ENCODE results near the gene MRGPRD. TPM values are rescaled to one million over a fixed set of nuclear protein-coding genes. Genes with fewer than 3 reads are reported as not detected.

MRGPRD gene
- total RNA-seq, 1 experiment from 2014 or later, result not detected

DNA sequence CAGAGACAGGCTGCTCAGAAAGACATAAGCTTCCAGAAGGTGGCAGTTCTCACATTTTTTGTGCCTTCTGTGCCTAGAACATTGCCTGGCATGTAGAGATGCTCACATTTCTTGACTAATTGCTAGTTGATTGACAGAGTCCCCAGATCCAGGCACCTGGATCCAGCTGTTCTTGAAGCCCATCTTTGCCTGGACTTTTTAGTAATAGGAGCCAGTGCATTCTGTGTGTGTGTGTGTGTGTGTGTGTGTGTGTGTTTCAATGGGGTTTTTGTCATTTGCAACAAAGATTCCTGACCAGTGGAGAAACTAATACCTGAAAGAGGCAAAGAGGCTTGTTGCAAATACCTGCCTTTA, 17.2 kb upstream of the MRGPRD start:
- H3K27ac ChIP-seq (ENCODE audit: low read depth, low read length), result no peak overlapping the region
- ATAC-seq (no peak), DNase-seq (ENCODE audit: low read depth, low spot score) (no peak)
- ChIA-PET RAD21 (ENCODE audit: low non-redundant PET in 1 of 2, low total read pairs in 2 of 2, uncharacterized antibody in 2 of 2, unreplicated experiment in 2 of 2) (no interaction called here), POLR2A (no interaction called here), CTCF (no interaction called here)
- no peak overlapping the region for H3K9ac ChIP-seq (ENCODE audit: low read length)
- TF ChIP-seq, protein P1, sequence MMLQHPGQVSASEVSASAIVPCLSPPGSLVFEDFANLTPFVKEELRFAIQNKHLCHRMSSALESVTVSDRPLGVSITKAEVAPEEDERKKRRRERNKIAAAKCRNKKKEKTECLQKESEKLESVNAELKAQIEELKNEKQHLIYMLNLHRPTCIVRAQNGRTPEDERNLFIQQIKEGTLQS (IDR thresholded peaks at IDR 0.05), result no peak
- no peak for TF ChIP-seq EZH2phosphoT487 (IDR thresholded peaks at IDR 0.05; ENCODE audit: borderline replicate concordance)
- TF ChIP-seq MAX (IDR thresholded peaks at IDR 0.05), result no peak
- TF ChIP-seq SIN3A (IDR thresholded peaks at IDR 0.05; ENCODE audit: low read depth), result no peak
- TF ChIP-seq ZFX (IDR thresholded peaks at IDR 0.05), result no peak
- TF ChIP-seq FOSL1 (IDR thresholded peaks at IDR 0.05; ENCODE audit: low read depth), result no peak
- H4K20me1 ChIP-seq (ENCODE audit: insufficient read depth), result no peaks in the 10 kb centered on the region
- no peaks in the 10 kb centered on the region for H3K36me3 ChIP-seq (ENCODE audit: control insufficient read depth in 1 of 2, insufficient read depth in 2 of 2, low read length in 2 of 2)
- no TSS peak for BruUV-seq (replicated peaks)
- H3K4me2 ChIP-seq (ENCODE audit: low read length), result no peak overlapping the region
- H3K9me2 ChIP-seq (ENCODE audit: insufficient read depth), result no peaks in the 10 kb centered on the region
- no peaks in the 10 kb centered on the region for H3K9me3 ChIP-seq (ENCODE audit: control insufficient read depth in 1 of 2, insufficient read depth in 1 of 2, low read depth in 1 of 2, low read length in 2 of 2)
- no peaks in the 10 kb centered on the region for H3K27me3 ChIP-seq (ENCODE audit: insufficient read depth, low read length)
- no peaks in the 10 kb centered on the region for H3K79me2 ChIP-seq (ENCODE audit: insufficient read depth, low read length)
- H3K4me3 ChIP-seq (replicated peaks in 1 of 2; ENCODE audit: low read depth in 1 of 2, low read length in 2 of 2), result no peak overlapping the region
- intact Hi-C loops (cut with micrococcal nuclease), result no loop called here
- H2AFZ ChIP-seq (ENCODE audit: low read depth, low read length, poor library complexity, severe bottlenecking), result no peak overlapping the region
- peaks cover 0 to 14% of the 10 kb centered on the region in 2 experiments; a peak in 2 of 4 replicates for H3K4me1 ChIP-seq (ENCODE audit: control insufficient read depth in 1 of 2, insufficient read depth in 2 of 2, low read length in 2 of 2)

DNA sequence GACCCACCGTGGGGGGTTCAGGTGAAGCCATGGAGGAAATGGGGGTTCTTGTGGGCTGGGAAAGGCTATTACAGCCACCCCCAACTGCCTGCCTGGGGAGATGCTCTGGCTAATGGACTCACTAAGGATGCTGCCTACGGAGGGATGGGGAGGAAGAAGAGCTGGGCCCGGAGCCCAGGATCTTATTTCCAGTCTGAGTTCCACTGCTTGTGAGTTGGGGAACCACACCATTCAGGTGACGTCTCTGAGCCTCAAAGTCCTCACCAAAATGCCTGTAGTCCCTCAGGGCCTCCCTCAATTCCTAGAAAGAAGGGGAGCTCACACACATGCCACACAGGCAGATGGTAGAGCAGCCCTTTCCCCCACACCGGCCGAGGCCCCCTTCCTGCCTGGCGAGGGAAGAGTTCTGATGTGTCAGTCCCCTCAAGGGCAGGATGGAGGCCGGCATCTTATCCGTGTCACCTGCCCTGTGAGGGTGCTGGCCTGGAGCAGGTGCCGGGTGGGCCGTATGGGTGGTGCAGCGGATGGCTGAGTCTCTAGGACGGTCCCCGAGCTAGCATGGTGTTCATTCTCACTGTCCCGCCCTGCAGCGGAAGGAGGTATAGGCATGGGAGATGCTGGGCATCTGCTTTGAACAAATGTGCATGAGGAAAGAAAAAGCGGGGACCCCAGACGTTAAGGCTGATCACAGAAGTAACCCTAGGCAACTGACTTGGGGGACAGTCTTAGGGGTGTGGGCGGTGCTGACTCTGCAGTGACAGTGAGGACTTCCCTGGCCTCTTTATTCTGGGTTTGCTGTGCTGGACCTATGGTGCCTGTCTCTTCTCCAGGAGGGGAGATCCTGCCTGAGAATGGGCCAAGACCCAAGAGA, 16.6 kb upstream of the MRGPRD start:
- BruUV-seq (replicated peaks), result no TSS peak
- Histone ChIP-seq H4K20me1 (ENCODE audit: insufficient read depth) (no peaks in the 10 kb centered on the region), H2AFZ (ENCODE audit: low read depth, low read length, poor library complexity, severe bottlenecking) (no peak overlapping the region), H3K4me1 (ENCODE audit: control insufficient read depth in 1 of 2, insufficient read depth in 2 of 2, low read length in 2 of 2) (peaks cover 0 to 14% of the 10 kb centered on the region in 2 experiments; a peak in 2 of 4 replicates), H3K4me3 (replicated peaks in 1 of 2; ENCODE audit: low read depth in 1 of 2, low read length in 2 of 2) (no peak overlapping the region), H3K9ac (ENCODE audit: low read length) (no peak overlapping the region), H3K36me3 (ENCODE audit: control insufficient read depth in 1 of 2, insufficient read depth in 2 of 2, low read length in 2 of 2) (no peaks in the 10 kb centered on the region), H3K9me3 (ENCODE audit: control insufficient read depth in 1 of 2, insufficient read depth in 1 of 2, low read depth in 1 of 2, low read length in 2 of 2) (no peaks in the 10 kb centered on the region), H3K27me3 (ENCODE audit: insufficient read depth, low read length) (no peaks in the 10 kb centered on the region), H3K27ac (ENCODE audit: low read depth, low read length) (no peak overlapping the region), H3K4me2 (ENCODE audit: low read length) (no peak overlapping the region), H3K79me2 (ENCODE audit: insufficient read depth, low read length) (no peaks in the 10 kb centered on the region), H3K9me2 (ENCODE audit: insufficient read depth) (no peaks in the 10 kb centered on the region)
- ATAC-seq, result no peak
- CTCF ChIA-PET, result no interaction called here
- TF ChIP-seq TCF7L2 (IDR thresholded peaks at IDR 0.05; ENCODE audit: borderline replicate concordance, extremely low read depth, insufficient read depth, insufficient read length), result no peak
- TF ChIP-seq POLR2AphosphoS5 (IDR thresholded peaks at IDR 0.05; ENCODE audit: low read depth, low read length), result no peak
- no peak for TF ChIP-seq SIN3A (IDR thresholded peaks at IDR 0.05; ENCODE audit: low read depth)
- no peak for TF ChIP-seq SP1 (IDR thresholded peaks at IDR 0.05; ENCODE audit: low read depth)
- TF ChIP-seq ELF1 (IDR thresholded peaks at IDR 0.05; ENCODE audit: borderline replicate concordance, low read depth), result no peak
- TF ChIP-seq, protein P1 (IDR thresholded peaks at IDR 0.05), result no peak
- no peak for TF ChIP-seq EZH2phosphoT487 (IDR thresholded peaks at IDR 0.05; ENCODE audit: borderline replicate concordance)
- no peak for TF ChIP-seq CEBPB (IDR thresholded peaks at IDR 0.05; ENCODE audit: low read depth)
- no peak for TF ChIP-seq CBX3 (IDR thresholded peaks at IDR 0.05; ENCODE audit: low read depth)
- no peak for TF ChIP-seq JUND (IDR thresholded peaks at IDR 0.05)
- no peak for TF ChIP-seq YY1 (IDR thresholded peaks at IDR 0.05; ENCODE audit: extremely low read depth, insufficient replicate concordance, low read depth, low read length)
- intact Hi-C loops (cut with micrococcal nuclease), result no loop called here
- DNase-seq (ENCODE audit: low read depth, low spot score), result no peak
- POLR2A ChIA-PET, result no interaction called here
- RAD21 ChIA-PET (ENCODE audit: low non-redundant PET in 1 of 2, low total read pairs in 2 of 2, uncharacterized antibody in 2 of 2, unreplicated experiment in 2 of 2), result no interaction called here

Data from HCT116 (cell line).